NCI-H128 (cell line): ENCODE data around the gene TMEM181.
"Not testable (repeated sequence)": the region's sequence is repeated elsewhere in the genome, so short reads cannot be mapped to it uniquely, and the experiment has no call there.

ENCODE experiments used
- DNase-seq: peaks from one replicate; lab custom pipeline; 2025; ENCODE audit not compliant: unreplicated experiment; lab: John Stamatoyannopoulos, UW

The TMEM181 gene

GRCh38 chr6:158620963-158621693 lies 61.2 kb downstream of the TMEM181 start:
- no peak for DNase-seq

- DNase-seq, result no peak
Measured at GRCh38 chr6:158621694-158622544, 62.0 kb downstream of the TMEM181 start.

GRCh38 chr6:158622545-158623190 lies 62.8 kb downstream of the TMEM181 start:
- no peak for DNase-seq

- no peak for DNase-seq
Measured at GRCh38 chr6:158624684-158625682, 65.1 kb downstream of the TMEM181 start.

- no peak for DNase-seq
Measured at GRCh38 chr6:158625881-158626305, 66.0 kb downstream of the TMEM181 start.

GRCh38 chr6:158626360-158627167 lies 66.7 kb downstream of the TMEM181 start:
- no peak for DNase-seq

GRCh38 chr6:158627168-158627939 lies 67.5 kb downstream of the TMEM181 start:
- no peak for DNase-seq

- DNase-seq, result no peak
Measured at GRCh38 chr6:158627940-158628211, 68.0 kb downstream of the TMEM181 start.

- DNase-seq, result no peak
Measured at GRCh38 chr6:158628542-158628941, 68.7 kb downstream of the TMEM181 start.

GRCh38 chr6:158629367-158630221 lies 69.7 kb downstream of the TMEM181 start:
- DNase-seq, result no peak

GRCh38 chr6:158630938-158631616 lies 71.2 kb downstream of the TMEM181 start:
- no peak for DNase-seq

- DNase-seq, result no peak
Measured at GRCh38 chr6:158631678-158632537, 72.0 kb downstream of the TMEM181 start.

- DNase-seq, result not testable (repeated sequence)
Measured at GRCh38 chr6:158632538-158633119, 72.7 kb downstream of the TMEM181 start.

- no peak for DNase-seq
Measured at GRCh38 chr6:158633127-158633526, 73.2 kb downstream of the TMEM181 start.

GRCh38 chr6:158634695-158635426 lies 75.0 kb downstream of the TMEM181 start:
- no peak for DNase-seq
